GM18505 (cell line): ENCODE measurements around the gene TNRC6B.
"Not testable (repeated sequence)": the region's sequence is repeated elsewhere in the genome, so short reads cannot be mapped to it uniquely, and the experiment has no call there.

Experiments
- ATAC-seq: cut with Tn5 transposase; IDR thresholded peaks from one replicate; pipeline ENCODE4 v1.9.1; 2021; ENCODE audit not compliant: unreplicated experiment
- POLR2A ChIP-seq: IDR thresholded peaks from 4 replicates; pipeline ENCODE4 v1.6.1; 2011; ENCODE audit warnings: borderline replicate concordance; ENCODE audit not compliant: insufficient read depth, insufficient read length; ENCODE audit errors: extremely low read depth

Gene TNRC6B

DNA sequence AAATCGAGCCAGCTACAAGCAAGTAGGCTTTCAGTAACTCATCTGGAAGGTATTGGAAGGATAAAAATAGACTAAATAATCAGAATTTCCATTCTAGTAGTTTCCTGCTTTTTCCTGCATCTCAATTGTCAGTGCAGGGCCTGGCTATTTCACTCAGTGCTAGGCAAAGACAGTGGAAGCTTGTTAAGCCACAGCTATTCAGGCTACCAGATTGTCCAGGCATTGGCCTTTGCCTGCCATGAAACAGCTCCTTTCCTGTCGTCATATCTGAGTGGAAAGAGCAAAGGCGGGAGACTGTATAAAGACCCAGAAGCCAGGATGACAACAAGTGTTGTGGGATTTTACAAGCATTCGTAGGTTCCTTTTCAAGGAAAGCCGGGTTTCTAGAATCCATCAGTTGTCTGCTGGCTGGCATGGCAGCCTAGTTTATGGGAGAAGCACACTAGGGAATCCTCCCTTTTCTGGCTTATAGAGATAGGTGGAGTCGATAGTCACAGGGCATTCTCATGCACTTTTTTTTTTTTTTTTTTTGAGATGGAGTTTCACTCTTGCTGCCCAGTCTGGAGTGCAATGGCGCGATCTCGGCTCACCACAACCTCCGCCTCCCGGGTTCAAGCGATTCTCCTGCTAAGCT is 2.0 kb upstream of the TNRC6B start:
- ATAC-seq, result no peak
- no peak for TF ChIP-seq POLR2A

DNA sequence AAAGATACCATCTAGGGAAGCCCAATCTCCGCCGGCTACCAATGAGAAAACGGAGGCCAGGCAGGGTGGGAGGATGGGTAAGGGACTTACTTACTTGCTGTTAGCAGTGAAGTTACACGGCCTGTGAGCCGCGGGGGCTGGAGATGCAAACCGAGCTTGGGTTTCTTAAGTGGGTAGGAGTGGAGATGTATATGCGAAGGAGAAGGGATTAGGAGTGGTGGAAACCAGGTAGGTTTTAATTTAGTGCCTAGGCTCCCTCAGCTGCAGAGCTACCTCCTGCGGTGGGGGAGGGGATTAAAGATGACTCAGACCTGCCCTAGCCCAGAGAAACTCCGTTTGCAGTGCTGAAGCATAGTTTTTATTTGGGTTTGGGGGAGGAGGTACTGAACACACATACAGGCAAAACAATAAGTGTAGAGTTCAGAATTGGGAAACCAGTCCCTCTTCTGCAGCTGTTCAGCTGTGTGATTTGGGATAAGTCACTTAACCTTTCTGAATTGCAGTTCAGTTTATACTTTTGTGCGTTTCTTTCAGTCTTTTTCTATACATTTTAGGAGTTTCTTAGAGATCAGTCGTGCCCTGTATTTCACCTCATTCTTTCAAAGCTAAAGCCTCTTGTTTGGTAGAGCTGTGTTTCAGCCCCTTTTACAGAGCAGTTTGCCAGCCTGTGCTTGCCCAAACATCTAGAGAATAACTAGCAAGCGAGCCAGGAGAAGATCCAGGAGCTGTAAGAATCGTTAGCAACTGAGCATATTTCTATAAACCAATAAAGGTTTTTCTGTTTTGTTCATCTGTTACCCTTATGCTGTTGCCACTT is 596 bp upstream of the TNRC6B start:
- TF ChIP-seq POLR2A, result no peak
- no peak for ATAC-seq

DNA sequence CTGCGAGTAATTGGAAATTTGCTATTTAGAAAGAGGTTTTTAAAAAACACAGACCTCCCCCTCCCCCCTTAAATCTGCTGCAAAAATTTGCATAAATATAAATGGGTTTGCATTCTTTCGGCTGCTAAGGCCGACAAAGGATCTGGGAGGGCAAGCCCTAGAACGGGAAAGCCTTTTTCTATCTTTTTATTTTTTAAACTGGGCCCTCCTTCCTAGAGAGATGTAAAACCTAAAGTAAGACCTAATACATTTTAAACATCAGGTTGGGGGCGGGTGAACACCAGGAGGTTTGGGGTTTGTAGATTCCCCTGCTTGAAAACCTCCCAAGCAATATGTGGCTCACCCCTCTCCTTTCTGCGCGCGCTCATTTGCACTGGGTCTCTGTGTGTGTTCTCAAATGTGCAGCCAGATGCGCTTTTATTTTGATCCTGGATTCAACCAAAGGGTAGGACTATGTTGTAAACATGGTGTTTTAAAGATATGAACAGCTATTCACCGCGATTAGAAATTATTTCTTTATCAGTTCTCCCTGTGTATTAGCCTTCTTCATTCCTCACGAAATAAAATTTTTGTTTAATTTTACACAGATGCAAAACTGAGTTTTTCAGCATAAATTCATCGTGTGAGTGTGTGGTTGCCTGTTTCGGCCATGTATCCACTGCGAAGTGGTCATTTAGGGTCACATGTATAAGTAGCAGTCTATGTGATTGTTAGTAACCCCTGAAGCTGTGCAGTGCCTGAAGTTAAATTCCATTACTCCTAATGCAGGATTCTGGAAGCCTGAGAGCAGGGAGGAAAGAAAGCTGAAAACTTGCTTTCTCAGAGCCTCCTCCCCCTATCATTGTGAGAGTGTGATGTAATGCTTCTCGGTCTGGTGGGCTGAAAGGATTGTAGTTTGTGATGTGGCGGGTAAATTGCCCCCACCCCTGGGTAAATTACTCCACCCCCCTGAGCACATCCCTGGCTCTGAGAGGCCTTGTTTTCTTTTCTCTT is 988 bp downstream of the TNRC6B start:
- TF ChIP-seq POLR2A, result no peak
- no peak for ATAC-seq

DNA sequence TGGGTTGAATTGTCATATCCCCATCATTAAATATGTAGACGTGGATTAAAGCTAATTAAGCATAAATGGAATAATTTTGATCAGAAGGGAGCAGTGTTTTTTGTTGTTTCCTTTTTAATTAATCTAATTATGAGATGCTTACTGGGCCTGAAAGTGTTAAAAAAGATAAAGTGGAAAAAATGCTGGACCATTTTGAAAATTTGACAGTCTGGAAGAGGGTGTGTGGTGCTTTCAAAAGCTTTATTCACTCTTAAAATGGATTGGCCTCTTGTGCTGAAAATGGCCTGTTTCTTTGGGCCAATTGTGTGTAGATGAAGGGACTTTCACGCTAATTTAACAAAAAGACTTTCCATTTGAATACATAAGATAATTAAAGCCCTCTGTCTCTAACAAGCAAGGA is 1.8 kb downstream of the TNRC6B start:
- no peak for ATAC-seq
- TF ChIP-seq POLR2A, result no peak

DNA sequence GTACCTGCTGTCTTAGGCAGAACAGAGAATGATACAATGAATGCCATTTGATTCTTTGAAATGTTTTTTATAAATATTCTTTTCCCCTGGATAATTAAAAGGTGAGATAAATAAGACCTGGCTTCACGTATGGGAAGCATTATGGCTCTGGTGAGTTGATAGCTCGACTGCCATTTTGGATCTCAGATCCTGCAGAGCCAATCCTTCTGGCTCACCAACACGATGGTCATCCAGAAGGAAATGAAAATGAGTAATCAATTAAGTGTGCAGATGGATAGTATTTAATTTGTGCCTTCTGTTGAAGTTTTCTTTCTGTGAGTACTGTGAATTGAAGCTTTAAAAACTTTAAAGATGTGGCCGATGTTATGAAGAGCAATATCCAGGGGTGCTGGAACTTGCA is 2.7 kb downstream of the TNRC6B start:
- no peak for TF ChIP-seq POLR2A
- no peak for ATAC-seq

DNA sequence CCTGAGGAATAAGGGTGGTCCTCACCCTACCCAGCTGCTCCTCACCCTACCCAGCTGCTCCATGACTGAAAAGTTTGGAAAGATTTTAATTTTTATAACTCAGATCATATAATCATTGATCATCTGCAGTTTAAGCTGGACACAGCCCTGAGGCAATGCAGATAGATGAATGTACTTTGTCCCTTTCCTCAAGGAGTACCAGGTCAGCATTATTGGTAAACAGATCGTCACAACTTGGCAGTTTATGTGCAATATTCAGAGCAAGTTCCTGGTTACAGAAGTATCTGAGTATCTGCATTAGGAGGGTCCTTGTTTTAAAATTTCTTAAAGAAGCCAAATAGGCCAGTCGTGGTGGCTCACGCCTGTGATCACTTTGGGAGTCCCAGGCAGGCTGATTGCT is 3.6 kb downstream of the TNRC6B start:
- ATAC-seq, result no peak

DNA sequence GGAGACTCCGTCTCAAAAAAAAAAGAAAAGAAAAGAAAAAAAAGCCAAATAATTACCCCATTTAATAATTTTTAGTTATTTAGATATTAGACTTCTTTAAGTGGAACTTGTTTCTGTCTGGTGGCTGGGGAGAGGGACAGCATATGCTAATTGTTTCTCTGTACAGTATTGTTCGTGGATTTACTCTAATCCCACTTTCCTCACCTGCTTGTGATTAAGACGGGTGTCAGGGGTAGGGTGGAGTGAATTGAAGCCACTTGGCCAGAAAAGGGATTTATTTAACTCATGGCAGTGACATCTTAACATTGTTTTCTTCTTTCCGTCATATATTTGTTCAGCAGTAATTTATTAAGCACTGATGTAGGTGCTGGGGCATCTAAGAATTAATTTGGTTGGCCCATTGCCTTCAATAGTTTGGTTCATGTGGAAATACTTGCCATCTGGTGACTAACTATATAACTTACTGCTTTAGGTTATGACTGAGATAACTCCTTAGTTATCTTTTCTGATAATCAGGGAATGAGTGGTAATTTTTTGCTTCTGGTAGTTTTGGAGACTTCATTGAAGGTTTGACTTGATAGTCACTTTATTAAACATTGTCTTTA is 4.6 kb downstream of the TNRC6B start:
- no peak for TF ChIP-seq POLR2A
- no peak for ATAC-seq

More for the DNA sequence above, 3.6 kb downstream of the TNRC6B start:
- no peak for TF ChIP-seq POLR2A

DNA sequence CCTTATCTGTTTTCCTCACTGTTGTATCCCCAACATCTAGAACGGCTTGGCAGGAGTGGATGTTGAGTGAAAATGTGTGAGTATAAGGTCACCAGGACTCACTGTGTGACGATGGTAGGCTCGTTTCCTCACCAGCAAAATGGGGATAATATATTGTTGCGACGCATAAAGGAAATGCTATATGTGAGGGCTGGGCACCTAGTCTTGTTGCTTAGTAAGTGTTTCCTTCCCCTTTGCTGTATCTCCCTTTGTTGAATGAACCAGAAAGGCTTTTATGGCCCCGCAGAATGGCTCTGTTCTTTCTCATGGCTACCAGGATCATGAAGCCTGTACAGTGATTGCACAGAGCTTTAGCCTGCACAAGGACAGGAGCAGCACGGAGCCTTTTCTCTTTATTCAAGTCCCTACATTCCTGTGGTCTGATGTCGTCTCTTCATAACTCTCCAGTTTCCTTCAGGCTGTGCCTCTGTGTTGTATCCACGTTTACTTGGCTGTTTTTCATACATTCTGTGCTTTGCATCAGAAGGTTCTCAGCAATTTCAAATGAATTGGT is 5.4 kb downstream of the TNRC6B start:
- no peak for ATAC-seq
- no peak for TF ChIP-seq POLR2A

DNA sequence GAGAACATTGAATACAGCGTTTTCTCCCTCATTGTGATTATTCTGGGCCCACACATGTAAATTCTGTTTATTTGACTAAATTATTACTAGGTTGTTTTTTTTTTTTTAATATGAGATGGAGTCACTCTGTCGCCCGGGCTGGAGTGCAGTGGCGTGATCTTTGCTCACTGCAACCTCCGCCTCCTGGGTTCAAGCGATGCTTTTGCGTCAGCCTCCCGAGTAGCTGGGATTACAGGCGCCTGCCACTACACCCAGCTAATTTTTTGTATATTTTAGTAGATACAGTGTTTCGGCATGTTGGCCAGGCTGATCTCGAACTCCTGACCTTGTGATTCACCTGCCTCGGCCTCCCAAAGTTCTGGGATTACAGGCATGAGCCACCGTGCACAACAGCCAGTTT is 5.9 kb downstream of the TNRC6B start:
- ATAC-seq, result not testable (repeated sequence)

DNA sequence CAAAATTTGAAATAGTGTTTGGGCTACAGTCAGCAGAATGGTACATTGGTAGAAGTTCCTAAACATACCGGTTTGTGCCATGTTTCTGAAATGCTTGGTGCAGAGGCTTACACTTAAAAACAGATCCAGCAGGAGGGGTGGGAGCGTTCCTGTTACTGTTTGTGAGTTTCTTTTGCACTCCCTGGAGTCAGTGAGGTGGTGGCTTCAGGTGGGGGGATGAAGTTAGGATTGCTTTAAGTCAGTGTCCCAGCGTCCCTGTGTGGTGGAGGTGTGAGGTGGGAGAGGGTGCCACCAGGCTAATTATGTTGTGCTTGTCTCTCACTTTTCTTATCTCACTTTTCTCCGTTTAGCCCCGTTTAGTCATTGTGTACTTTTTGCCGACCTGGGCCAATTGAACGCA is 9.7 kb downstream of the TNRC6B start:
- ATAC-seq, result no peak
- TF ChIP-seq POLR2A, result no peak

DNA sequence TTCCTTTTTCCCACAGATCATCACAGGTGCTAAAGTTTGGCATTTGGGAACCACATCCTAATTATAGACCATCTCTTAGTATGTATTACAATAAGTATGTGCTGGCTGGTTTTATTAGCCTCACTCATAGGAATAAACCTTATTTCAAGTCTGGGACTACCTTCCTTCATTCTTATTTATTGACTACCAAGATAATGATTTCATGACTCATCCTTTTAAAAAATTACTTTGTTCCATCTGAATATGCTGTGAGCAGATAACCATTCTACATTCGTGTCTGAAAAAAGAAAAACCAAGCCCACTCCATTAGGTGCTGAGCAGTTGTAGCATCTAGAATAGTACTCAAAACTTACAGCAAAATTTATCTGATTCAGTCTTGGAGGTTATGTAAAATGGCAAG is 12.3 kb downstream of the TNRC6B start:
- TF ChIP-seq POLR2A, result no peak
- no peak for ATAC-seq

DNA sequence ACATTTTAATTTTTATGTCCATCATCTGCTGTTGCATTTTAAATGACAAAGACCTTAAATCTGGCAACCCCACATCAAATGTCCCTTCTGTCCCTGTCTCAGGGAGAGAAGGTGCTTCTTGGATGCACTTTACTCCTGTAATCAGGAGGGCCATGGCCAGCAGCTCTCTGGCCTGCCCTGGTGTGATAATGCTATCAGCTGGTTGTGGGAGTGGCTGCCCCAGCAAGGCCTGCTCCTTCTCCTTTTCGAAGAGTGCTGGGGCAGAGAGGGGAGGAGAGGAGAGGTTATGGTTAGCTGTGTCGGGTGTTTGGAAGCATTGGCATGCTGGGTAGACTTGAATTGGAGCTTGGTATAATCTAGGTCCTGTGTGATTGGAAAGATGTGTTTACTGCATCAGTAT is 12.8 kb downstream of the TNRC6B start:
- no peak for TF ChIP-seq POLR2A
- no peak for ATAC-seq
